ENCODE results near the gene SLC6A8.

DNA sequence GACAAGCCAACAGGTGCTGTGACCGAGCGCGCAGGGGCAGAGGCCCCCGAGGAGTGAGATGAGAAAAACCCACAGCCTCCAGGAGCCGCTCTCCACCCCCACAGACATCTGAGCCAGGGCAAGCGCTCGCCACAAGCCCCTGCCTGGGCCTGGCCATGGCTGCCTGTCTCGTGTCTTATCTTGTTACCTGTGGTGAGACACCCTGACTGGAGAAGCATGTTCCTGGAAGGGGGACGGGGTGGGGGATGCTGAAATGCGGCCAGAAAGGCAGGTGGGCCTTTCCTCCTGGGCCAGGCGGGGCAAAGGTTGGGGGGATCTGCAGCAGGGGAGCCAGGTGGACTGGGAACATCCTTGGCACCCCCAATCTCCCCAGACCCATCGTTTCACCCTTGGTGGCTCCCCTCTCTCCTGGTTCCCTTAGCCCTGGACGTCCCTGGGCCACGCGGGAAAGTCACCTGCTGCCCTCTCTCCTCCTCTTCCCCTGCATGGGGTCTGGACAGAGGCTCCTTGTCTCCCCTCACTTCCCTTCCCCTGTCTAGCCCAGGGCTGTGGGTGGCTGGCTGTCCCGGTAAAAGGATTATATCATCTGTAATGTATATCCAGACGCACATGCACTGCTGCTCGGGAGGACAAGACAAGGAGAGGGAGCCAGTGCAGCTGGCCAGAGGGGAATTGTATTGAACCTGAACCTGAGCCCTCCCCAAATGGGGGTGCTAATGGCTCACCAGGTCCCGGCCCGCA, 49.1 kb upstream of the SLC6A8 start:
- TF ChIP-seq, protein P1, sequence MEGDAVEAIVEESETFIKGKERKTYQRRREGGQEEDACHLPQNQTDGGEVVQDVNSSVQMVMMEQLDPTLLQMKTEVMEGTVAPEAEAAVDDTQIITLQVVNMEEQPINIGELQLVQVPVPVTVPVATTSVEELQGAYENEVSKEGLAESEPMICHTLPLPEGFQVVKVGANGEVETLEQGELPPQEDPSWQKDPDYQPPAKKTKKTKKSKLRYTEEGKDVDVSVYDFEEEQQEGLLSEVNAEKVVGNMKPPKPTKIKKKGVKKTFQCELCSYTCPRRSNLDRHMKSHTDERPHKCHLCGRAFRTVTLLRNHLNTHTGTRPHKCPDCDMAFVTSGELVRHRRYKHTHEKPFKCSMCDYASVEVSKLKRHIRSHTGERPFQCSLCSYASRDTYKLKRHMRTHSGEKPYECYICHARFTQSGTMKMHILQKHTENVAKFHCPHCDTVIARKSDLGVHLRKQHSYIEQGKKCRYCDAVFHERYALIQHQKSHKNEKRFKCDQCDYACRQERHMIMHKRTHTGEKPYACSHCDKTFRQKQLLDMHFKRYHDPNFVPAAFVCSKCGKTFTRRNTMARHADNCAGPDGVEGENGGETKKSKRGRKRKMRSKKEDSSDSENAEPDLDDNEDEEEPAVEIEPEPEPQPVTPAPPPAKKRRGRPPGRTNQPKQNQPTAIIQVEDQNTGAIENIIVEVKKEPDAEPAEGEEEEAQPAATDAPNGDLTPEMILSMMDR (IDR thresholded peaks at IDR 0.05): no peak
- no peak for TF ChIP-seq EZH2 (IDR thresholded peaks at IDR 0.05)

All from neural progenitor cell (in vitro differentiated cells).